Motor neuron (in vitro differentiated cells): ENCODE data around the gene SMIM29. TPM values are rescaled to one million over a fixed set of nuclear protein-coding genes. Genes with fewer than 3 reads are reported as not detected.

Source experiments
- ATAC-seq, 8 experiments: fragments of 200-7000 bp; cut with Tn5 transposase; replicated peaks in 6 of 8; 2 replicates each; pipeline ENCODE4 v1.8.0; 2021; ENCODE audit warnings: mild to moderate bottlenecking in 8 of 8, moderate library complexity in 8 of 8
- H3K27ac ChIP-seq, 2 donors: fragments of 250-450 bp; sonication (Bioruptor Pico); 2 replicates each; pipeline ENCODE4 v1.9.0; 2021; ENCODE audit warnings: antibody characterized with exemption in 2 of 2, mild to moderate bottlenecking in 2 of 2, moderate library complexity in 1 of 2
- H3K4me1 ChIP-seq, 2 donors: fragments of 250-450 bp; sonication (Bioruptor Pico); replicated peaks in 1 of 2; 2 replicates each; pipeline ENCODE4 v1.6.1; 2021; ENCODE audit warnings: antibody characterized with exemption in 2 of 2, mild to moderate bottlenecking in 2 of 2, moderate library complexity in 1 of 2
- H3K4me3 ChIP-seq, 5 donors: fragments of 250-450 bp; sonication (Bioruptor Pico); 2 replicates each; pipeline ENCODE4 v1.9.0; 2021; ENCODE audit warnings: antibody characterized with exemption in 5 of 5, mild to moderate bottlenecking in 5 of 5, moderate library complexity in 4 of 5
- WGBS, 10 experiments: fragments of 450-650 bp; shearing (Covaris generic); methylation state at CpG; one replicate each; pipeline ENCODE4 v1.0.0; 2022; 5-methylcytosine and 5-hydroxymethylcytosine counted together
- in situ Hi-C, 9 experiments: fragments of 400-800 bp; cut with MboI; loops; one replicate each; pipeline ENCODE4 v1.15.0; 2021; ENCODE audit warnings: low sequenced_read_pairs in 9 of 9, low pct_unique_long_range_greater_than_20kb in 2 of 9; ENCODE audit not compliant: unreplicated experiment in 9 of 9
- total RNA-seq, 8 experiments: library from RNA; unstranded; fragments of 300-600 nt; gene quantifications; 2 replicates each; pipeline versions ENCODE4 v1.2.3 to v1.2.4, GENCODE V29; 2022

The SMIM29 gene
- total RNA-seq, 8 experiments from 2014 or later: 8.1 to 62.9 (median 23.8) TPM

DNA sequence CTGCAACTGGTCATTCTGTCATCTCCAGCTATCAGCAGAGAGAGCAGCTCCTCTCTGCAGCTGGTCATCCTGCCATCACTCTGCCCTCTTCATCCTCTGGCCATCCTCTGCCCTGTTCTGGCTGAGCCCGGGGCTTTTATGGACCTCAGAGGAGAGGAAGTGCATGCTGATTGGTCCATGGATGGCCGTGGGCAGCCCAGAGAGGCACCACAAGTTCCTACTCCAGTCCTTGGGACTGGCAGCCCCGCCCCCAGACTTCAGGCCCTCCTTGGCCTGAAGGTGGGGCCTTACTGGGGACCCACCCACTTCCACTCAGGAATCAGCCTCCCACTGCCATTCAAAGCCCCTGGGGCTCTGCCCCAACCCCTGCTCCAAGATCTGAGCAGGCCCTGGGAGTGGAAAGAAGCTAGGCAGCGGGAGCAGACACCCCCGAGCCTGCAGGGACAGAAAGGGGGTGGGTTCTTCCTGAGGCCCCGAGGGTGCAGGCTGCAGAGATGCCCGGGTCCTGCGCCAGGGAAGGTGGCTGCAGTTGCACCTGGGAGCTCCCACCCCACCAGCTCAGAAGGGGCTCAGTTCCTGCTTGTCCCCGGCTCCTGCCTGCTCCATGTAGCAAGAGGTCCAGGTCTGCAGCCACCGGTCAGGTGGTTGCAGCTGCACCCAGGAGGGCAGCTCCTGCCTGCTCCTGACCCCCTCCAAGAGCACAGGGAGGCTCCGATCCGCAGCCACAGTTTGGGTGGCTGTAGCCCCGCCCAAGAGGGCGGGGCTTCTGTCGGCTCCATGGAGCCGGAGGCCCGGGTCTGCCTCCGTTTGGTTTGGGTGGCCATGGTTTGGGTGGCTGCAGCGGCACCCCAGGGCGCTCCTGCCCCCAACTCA is 46.2 kb downstream of the SMIM29 start:
- Histone ChIP-seq H3K27ac (no peak overlapping the region), H3K4me1 (no peaks in the 10 kb centered on the region), H3K4me3 (no peak overlapping the region)
- ATAC-seq: peak in 6 of 8 experiments; percentile 25 to 84 (median 54)
- in situ Hi-C loops: no loop called here
- 20 to 79% (median 61%) methylated on average over 1 to 7 of the region's 20 CpGs; no CpG with 5 or more reads in 2 of the 10 experiments for whole genome bisulfite sequencing, 10 experiments

DNA sequence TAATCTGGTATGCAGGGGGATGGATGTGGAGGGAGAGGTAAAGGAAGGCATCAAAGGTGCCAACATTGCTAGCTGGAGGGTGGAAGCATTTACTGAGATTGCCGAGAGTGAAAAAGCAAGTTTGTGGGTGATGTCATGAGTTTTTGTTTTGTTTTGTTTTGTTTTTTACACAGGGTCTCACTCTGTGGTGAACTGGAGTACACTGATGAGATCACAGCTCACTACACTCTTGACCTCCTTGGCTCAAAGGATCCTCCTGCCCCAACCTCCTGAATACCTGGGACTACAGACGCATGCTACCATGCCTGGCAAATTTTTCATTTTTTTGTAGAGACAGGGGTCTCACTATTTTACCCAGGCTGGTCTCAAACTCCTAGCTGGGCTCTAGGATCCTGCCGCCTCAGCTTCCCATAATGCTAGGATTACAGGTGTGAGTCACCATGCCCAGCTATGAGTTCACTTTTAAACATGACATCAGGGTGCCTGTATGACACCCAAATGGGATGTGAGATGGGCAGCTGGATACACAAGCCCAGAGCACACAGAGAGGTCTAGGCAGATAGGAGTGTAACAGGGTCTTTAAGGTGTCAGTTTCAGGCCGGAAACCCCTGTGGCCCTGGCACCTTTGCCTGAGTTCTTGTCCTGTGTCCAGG is 47.2 kb downstream of the SMIM29 start:
- no peak overlapping the region for H3K27ac ChIP-seq
- ATAC-seq: peak in 4 of 8 experiments; percentile 26 to 76 (median 52)
- in situ Hi-C loops: no loop called here
- 25 to 100% (median 96%) methylated on average over 1 to 3 of the region's 4 CpGs; no CpG with 5 or more reads in 2 of the 10 experiments for WGBS, 10 experiments
- H3K4me3 ChIP-seq: no peak overlapping the region
- no peaks in the 10 kb centered on the region for H3K4me1 ChIP-seq

DNA sequence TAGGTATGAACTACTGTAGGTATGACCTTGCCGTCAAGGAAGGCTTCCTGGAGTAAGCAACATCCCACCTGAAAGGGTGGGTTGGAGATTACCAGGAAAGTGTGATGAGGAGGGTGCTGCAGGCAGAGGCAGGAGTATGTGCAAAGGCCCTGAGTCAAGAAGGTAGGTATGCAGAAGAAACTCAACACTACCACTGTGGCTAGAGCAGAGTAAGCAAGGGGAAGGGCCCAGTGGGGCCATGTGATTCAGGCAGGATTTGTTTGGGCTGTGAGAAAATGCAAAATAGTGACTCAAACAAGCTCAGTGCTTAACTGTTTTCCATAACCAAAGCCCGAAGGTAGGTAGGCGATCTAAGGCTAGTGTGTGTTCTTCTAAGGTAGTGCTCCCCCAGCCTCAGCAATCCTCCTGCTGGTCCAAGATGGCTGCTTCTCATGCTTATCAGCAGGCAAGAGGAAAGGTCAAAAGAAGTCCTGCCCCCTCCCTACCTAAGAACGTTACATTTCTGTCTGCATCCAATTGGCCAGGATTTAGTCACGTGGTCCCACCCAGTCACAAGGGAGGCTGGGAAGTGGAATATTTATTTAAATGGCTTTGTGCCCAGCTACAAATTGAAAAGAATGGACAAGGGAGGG is 48.4 kb downstream of the SMIM29 start:
- no peak overlapping the region for H3K4me3 ChIP-seq
- WGBS, 10 experiments: 39 to 95% (median 86%) methylated on average over 1 to 5 of the region's 5 CpGs; no CpG with 5 or more reads in 1 of the 10 experiments
- H3K4me1 ChIP-seq: no peaks in the 10 kb centered on the region
- no peak overlapping the region for H3K27ac ChIP-seq
- in situ Hi-C loops: no loop called here
- peak in 2 of 8 experiments; percentile 38 to 49 for ATAC-seq

DNA sequence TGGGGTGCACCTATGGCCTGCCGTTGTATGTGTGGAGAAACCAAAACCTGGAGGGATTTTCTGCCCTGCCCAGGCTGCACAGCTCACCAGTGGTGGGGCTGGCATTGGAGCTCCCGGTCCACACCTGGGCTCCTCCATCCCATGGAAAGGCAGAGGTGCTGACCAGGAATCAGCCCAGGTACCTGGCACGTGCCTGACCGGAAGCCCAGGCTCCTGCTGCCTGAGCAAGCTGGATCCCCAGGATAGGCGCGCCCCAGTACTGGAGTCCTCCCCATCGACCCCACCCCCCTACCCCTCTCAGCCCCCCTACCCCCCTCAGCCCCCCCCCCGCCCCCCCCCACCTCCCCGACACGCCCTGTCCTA is 52.0 kb downstream of the SMIM29 start:
- WGBS, 10 experiments: 71% methylated on average over 2 of the region's 10 CpGs; no CpG with 5 or more reads in 9 of the 10 experiments
- no peak overlapping the region for H3K4me3 ChIP-seq
- ATAC-seq: no peak

More for the DNA sequence above, 52.0 kb downstream of the SMIM29 start:
- no peaks in the 10 kb centered on the region for H3K4me1 ChIP-seq
- in situ Hi-C loops: loop anchor here in 4 of 9 experiments (25.0 kb wide), 1 partner anchor 415 kb away; no protein-coding TSS in a partner anchor
- no peak overlapping the region for H3K27ac ChIP-seq

Other genes starting within 250 kb of the SMIM29 start
- 1 to 10 TPM in 5 of 8 experiments, under 1 TPM in 3; 0.56 to 4.3 (median 1.0) TPM for gene GRM4, start 102.9 kb downstream of the SMIM29 start, total RNA-seq
- 100 to 1,000 TPM in 4 of 8 experiments, 10 to 100 TPM in 4; 62.9 to 254 (median 104) TPM for gene HMGA1, start 12.1 kb downstream of the SMIM29 start, total RNA-seq
- gene NUDT3, start 143.7 kb upstream of the SMIM29 start, total RNA-seq: 10 to 100 TPM; 11.1 to 58.5 (median 36.2) TPM
- gene RPS10, start 177.1 kb upstream of the SMIM29 start, total RNA-seq: 1,000 to 10,000 TPM; 1,485 to 3,361 (median 2,612) TPM
- gene PACSIN1, start 217.1 kb upstream of the SMIM29 start, total RNA-seq: 1 to 10 TPM in 5 of 8 experiments, under 1 TPM in 3; 0.61 to 4.7 (median 1.3) TPM